SW 1271 (cell line): ENCODE measurements around the gene MMP14.
"Not testable (repeated sequence)": the region's sequence is repeated elsewhere in the genome, so short reads cannot be mapped to it uniquely, and the experiment has no call there.

Experiments
- DNase-seq, 2 experiments: peaks; one replicate each; lab custom pipeline; 2025; lab: John Stamatoyannopoulos, UW

MMP14 gene

GRCh38 chr14:22814941-22815713 is 21.3 kb upstream of the MMP14 start, which contains the start of gene SLC7A7:
Gene SLC7A7 (minus strand): TSS chr14:22815435. CDS start chr14:22813398, 2,037 bp downstream.
- no peak for DNase-seq

GRCh38 chr14:22819151-22819988 is 17.0 kb upstream of the MMP14 start:
- DNase-seq, result peak in 1 of 2 experiments; percentile 29

GRCh38 chr14:22820731-22821130 is 15.7 kb upstream of the MMP14 start:
- DNase-seq, result peak in 1 of 2 experiments; percentile 21

- no peak for DNase-seq
Observed at GRCh38 chr14:22821193-22822015, 15.0 kb upstream of the MMP14 start.

GRCh38 chr14:22822016-22822570 is 14.3 kb upstream of the MMP14 start:
- DNase-seq, result no peak

GRCh38 chr14:22822571-22823098 is 13.8 kb upstream of the MMP14 start:
- DNase-seq, result no peak

GRCh38 chr14:22824711-22825359 is 11.6 kb upstream of the MMP14 start:
- peak in 1 of 2 experiments; percentile 51 for DNase-seq

GRCh38 chr14:22829076-22829660 is 7.2 kb upstream of the MMP14 start:
- DNase-seq, result not testable (repeated sequence)

GRCh38 chr14:22829661-22830442 is 6.5 kb upstream of the MMP14 start, which contains the start of gene MRPL52:
Gene MRPL52 (plus strand): TSS chr14:22829887. CDS start chr14:22829913, 26 bp downstream.
- peak; percentile 76 to 93 for DNase-seq

GRCh38 chr14:22830443-22831010 is 5.9 kb upstream of the MMP14 start:
- DNase-seq, result no peak

- no peak for DNase-seq
Observed at GRCh38 chr14:22835505-22835904, 880 bp upstream of the MMP14 start.

GRCh38 chr14:22837114-22837749 is 847 bp downstream of the MMP14 start:
- no peak for DNase-seq

GRCh38 chr14:22837750-22838538 is 1.6 kb downstream of the MMP14 start:
- DNase-seq, result no peak

GRCh38 chr14:22838631-22839041 is 2.3 kb downstream of the MMP14 start:
- no peak for DNase-seq

- DNase-seq, result no peak
Observed at GRCh38 chr14:22839159-22839779, 2.9 kb downstream of the MMP14 start.

GRCh38 chr14:22841311-22841710 is 4.9 kb downstream of the MMP14 start:
- DNase-seq, result no peak

- DNase-seq, result no peak
Observed at GRCh38 chr14:22841769-22842168, 5.4 kb downstream of the MMP14 start.
